Measurements from ENCODE around the gene GAB1.

DNA sequence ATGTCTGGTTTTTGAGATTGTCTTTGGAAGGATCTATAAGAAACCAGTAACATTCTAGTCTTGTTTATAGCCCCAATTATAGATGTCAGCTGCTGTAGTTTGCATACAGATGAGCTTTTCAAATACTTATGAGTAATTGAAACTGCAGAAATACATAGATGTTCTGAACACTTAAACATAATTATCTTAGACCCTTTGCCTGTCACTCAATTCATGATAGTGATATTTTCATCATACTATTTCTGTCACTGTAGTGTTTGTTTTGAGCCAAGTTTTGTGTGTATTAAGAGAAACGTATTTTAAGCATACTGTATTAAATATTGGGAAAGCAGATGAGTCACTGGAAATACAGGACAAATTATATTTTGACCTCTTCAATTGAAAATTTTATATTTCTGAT lies 107.1 kb downstream of the GAB1 start:
- TF ChIP-seq, protein P1, sequence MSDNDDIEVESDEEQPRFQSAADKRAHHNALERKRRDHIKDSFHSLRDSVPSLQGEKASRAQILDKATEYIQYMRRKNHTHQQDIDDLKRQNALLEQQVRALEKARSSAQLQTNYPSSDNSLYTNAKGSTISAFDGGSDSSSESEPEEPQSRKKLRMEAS (IDR thresholded peaks at IDR 0.05): no peak
- TF ChIP-seq ZNF274 (IDR thresholded peaks at IDR 0.05; ENCODE audit: low read depth, low read length) (no peak), TCF7L2 (IDR thresholded peaks at IDR 0.05; ENCODE audit: borderline replicate concordance, extremely low read depth, insufficient read depth, insufficient read length) (no peak), POLR2AphosphoS5 (IDR thresholded peaks at IDR 0.05; ENCODE audit: low read depth, low read length) (no peak), JUND (IDR thresholded peaks at IDR 0.05) (no peak), POLR2A (IDR thresholded peaks at IDR 0.05; ENCODE audit: borderline replicate concordance, extremely low read depth, insufficient read depth, insufficient read length) (no peak), RAD21 (IDR thresholded peaks at IDR 0.05; ENCODE audit: low read depth) (no peak), EGR1 (IDR thresholded peaks at IDR 0.05; ENCODE audit: low read depth) (no peak), EZH2 (IDR thresholded peaks at IDR 0.05) (no peak), SRF (IDR thresholded peaks at IDR 0.05; ENCODE audit: low read depth) (no peak)
- TF ChIP-seq, protein P2, sequence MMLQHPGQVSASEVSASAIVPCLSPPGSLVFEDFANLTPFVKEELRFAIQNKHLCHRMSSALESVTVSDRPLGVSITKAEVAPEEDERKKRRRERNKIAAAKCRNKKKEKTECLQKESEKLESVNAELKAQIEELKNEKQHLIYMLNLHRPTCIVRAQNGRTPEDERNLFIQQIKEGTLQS (IDR thresholded peaks at IDR 0.05): no peak
- TF ChIP-seq, protein P3, sequence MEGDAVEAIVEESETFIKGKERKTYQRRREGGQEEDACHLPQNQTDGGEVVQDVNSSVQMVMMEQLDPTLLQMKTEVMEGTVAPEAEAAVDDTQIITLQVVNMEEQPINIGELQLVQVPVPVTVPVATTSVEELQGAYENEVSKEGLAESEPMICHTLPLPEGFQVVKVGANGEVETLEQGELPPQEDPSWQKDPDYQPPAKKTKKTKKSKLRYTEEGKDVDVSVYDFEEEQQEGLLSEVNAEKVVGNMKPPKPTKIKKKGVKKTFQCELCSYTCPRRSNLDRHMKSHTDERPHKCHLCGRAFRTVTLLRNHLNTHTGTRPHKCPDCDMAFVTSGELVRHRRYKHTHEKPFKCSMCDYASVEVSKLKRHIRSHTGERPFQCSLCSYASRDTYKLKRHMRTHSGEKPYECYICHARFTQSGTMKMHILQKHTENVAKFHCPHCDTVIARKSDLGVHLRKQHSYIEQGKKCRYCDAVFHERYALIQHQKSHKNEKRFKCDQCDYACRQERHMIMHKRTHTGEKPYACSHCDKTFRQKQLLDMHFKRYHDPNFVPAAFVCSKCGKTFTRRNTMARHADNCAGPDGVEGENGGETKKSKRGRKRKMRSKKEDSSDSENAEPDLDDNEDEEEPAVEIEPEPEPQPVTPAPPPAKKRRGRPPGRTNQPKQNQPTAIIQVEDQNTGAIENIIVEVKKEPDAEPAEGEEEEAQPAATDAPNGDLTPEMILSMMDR (IDR thresholded peaks at IDR 0.05 in 2 of 3, conservative IDR thresholded peaks at IDR 0.05 in 1 of 3; ENCODE audit: borderline replicate concordance in 1 of 3, insufficient read depth in 1 of 3, low read depth in 2 of 3, low read length in 2 of 3): no peak

All from HCT116 (cell line).